ENCODE data around the gene SLC44A3. TPM values are rescaled to one million over a fixed set of nuclear protein-coding genes. Genes with fewer than 3 reads are reported as not detected.

SLC44A3 gene
- total and polyA plus RNA-seq, 9 of the 15 experiments (the other 6 are each of a cell fraction or from before 2014, with no cell fraction given): not detected

- Histone ChIP-seq H3K4me2 (ENCODE audit: insufficient read depth, low read length) (no peak overlapping the region), H4K20me1 (replicated peaks; ENCODE audit: control insufficient read depth, insufficient read depth, low read length) (no peaks in the 10 kb centered on the region), H3K36me3 (ENCODE audit: control insufficient read depth, insufficient read depth, low read length) (no peaks in the 10 kb centered on the region), H3K79me2 (ENCODE audit: control insufficient read depth, insufficient read depth, low read length) (no peaks in the 10 kb centered on the region), H3K4me1 (replicated peaks in 1 of 2; ENCODE audit: control insufficient read depth in 2 of 2, insufficient read depth in 2 of 2, low read length in 2 of 2) (no peaks in the 10 kb centered on the region), H3K27ac (ENCODE audit: extremely low read depth, low read depth, low read length) (no peak overlapping the region), H3K27me3 (ENCODE audit: control insufficient read depth in 2 of 2, insufficient read depth in 2 of 2, low read length in 2 of 2) (peaks cover 5 to 30% of the 10 kb centered on the region in 2 experiments), H3K9me1 (ENCODE audit: control insufficient read depth, insufficient read depth, low read length) (no peaks in the 10 kb centered on the region), H3K9me3 (replicated peaks; ENCODE audit: control insufficient read depth, insufficient read depth, low read depth, low read length) (no peaks in the 10 kb centered on the region), H3K9ac (ENCODE audit: insufficient read depth in 1 of 2, low read depth in 2 of 2, low read length in 2 of 2) (no peak overlapping the region), H2AFZ (ENCODE audit: low read depth, low read length) (no peak overlapping the region), H3K4me3 (no peak overlapping the region)
- ChIA-PET POLR2A (interaction anchor here (0.7 kb wide), 1 partner anchor 119 kb away, joined by 3 read pairs; no protein-coding TSS in a partner anchor), CTCF (ENCODE audit: low intra/inter-chr PET ratio) (interaction anchor here (0.9 kb wide), 1 partner anchor 155 kb away, joined by 3 read pairs; no protein-coding TSS in a partner anchor)
- in situ Hi-C loops (cut with MboI) (no loop called here), intact Hi-C loops (cut with micrococcal nuclease) (no loop called here)
- 3% methylated on average over 4 of the region's 4 CpGs for WGBS (ENCODE audit: insufficient coverage, low coverage, missing lambda C conversion rate)
- ATAC-seq (no peak), FAIRE-seq (no peak), DNase-seq (ENCODE audit: extremely low read depth in 1 of 4, low spot score in 3 of 4) (no peak)
- BruUV-seq (replicated peaks): no TSS peak
- TF ChIP-seq AFF4 (CRISPR knock-in tag; IDR thresholded peaks at IDR 0.05) (no peak), ZNF408 (CRISPR knock-in tag; IDR thresholded peaks at IDR 0.05; ENCODE audit: low read depth) (no peak), ZBTB11 (CRISPR knock-in tag; IDR thresholded peaks at IDR 0.05) (no peak), ZNF507 (tag; conservative IDR thresholded peaks at IDR 0.05) (no peak)
Measured at GRCh38 chr1:94887603-94888171, 67.5 kb downstream of the SLC44A3 start.

Data from K562 (cell line).